Activated CD8-positive, alpha-beta memory T cell treated with anti-CD3 and anti-CD28 coated beads, Interleukin-2, amount 50 U/mL, for 24 hours (primary cell): ENCODE measurements around the gene TSPAN11.

ENCODE experiments used
- DNase-seq: peaks from one replicate; pipeline ENCODE4 v3.0.0-alpha.2; 2020; ENCODE audit errors: extremely low read depth

TSPAN11 gene

GRCh38 chr12:30979371-30980259, 53.1 kb downstream of the TSPAN11 start:
- DNase-seq = no peak

GRCh38 chr12:30980955-30981662, 54.6 kb downstream of the TSPAN11 start:
- DNase-seq = no peak

DNA sequence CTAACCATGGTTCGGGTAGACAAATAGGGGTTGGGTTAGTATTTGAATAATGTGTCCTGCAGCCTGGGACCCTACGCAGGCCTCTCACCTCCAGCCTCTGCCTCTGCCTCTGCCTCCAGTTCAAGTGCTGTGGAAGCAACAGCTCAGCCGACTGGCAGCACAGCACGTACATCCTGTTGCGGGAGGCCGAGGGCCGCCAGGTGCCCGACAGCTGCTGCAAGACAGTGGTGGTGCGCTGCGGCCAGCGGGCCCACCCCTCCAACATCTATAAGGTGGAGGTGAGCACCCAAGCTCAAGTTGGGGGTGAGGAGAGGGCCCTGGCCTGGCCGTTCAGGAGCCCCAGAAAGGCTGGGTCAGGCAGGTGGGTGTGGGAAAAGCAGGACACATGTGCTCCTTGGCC, 55.9 kb downstream of the TSPAN11 start:
- no peak for DNase-seq

DNA sequence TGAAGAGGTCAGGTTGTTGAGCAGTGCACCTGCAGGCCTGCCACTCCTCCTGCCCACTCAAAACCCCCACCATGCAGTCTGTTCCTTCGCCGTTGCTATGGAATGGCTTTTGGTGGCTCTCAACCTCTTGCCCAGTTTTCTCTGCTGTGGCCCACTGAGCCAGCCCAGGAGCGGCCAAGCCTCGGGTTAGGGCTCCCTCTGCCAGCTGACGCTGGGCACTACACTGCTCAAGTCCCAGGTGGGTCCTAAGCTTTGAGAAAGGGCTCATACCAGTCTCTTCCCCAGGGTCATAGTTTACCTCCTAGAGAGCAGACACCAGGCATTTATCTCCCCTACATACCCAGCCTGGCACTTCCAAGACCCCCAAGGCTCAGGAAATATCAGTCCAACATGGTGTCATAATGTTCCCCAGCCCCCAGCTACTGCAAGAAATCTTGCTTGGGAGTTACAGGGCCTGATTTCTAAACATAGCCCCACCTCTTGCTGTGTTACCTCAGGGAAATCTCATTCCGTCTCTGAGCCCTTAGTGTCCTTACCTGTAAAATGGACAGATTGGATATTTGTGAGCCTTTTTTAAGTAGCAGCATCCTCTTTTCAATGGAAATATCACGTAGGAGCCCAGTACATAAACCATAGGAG, 59.4 kb downstream of the TSPAN11 start:
- no peak for DNase-seq

DNA sequence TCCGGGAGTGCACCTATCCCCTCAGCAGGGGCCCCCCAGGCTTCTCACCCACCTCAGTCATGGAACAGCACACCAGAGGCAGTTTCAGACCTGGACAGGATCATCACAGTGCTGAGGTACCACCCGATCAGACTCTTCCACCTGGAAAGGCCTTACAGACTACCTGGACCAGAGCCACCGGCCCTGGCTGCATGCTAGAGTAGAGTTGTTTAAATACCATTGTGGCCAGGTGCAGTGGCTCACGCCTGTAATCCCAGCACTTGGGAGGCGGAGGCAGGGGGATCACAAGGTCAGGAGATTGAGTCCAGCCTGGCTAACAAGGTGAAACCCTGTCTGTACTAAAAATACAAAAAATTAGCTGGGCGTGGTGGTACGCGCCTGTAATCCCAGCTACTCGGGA, 61.5 kb downstream of the TSPAN11 start:
- DNase-seq = no peak

DNA sequence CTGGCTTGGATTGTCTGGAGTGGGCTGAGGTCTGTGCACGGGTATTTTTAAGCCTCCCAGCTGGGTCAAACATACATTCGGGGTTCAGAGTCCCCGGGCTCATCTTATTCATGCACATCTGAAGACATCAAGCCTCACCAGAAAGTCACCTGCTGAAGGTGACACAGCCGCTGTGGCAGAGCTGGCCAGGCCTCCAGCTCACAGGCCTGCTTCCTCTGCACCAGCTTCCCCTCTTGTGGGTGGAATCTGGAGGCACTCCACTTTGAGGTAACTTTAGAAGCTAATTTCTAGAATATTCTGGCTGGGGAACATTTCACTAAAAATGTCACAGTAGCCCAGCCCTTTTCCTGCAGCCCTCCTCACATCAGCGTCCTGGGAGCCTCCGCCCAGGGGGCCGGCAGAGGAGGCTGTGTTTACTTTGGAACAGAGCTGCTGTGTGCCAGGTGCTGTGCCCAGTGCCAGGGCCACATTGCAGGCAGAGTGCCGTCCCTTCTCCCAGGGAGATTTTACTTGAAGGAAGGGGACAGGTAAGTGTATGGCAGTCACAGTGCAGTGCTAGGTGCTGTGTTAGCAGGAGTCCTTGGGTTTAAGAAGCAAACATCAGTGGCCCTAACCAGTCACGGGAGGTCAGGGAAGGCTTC, 62.2 kb downstream of the TSPAN11 start:
- no peak for DNase-seq

- DNase-seq = no peak
Observed at GRCh38 chr12:30989754-30990153, 63.2 kb downstream of the TSPAN11 start.

GRCh38 chr12:30990316-30990715, 63.8 kb downstream of the TSPAN11 start:
- DNase-seq = no peak

DNA sequence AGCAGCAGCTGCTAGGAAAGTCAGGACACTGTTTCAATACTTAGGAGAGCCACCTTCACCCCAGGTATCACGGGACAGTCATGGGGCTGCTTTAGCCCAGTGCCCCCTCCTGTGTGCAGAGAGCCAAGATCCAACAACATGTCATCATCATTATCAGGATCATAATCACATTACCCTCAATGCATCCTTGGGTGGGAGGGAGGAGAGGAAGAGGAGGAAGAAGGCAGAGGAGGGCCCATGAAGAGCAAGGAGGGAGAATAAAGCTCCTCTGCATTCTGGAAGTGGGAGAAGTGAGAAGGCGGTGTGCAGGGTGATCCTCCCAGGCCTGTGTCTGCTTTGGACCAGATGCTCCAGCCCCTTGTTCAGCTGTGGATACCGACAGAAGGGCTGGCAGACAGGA, 64.2 kb downstream of the TSPAN11 start:
- DNase-seq = no peak

DNA sequence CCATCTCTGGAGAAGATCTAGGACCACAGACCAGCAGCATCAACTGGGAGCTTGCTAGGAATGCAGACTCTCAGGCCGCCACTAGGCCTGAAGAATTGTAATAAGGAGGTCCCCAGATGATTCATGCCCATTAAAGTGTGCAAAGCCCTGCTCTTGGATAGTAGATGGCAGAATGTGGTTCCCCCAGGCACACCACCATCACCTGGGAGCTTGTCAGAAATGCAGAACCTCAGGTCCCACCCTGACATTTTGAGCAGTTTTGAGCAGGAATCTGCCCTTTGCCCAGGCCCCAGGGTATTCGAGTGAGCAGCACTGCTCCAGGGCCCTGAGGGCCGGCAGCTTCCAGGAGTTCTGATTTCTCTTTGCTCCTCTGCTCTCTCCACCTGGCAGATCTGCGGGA, 64.9 kb downstream of the TSPAN11 start:
- DNase-seq = no peak

- DNase-seq = no peak
Observed at GRCh38 chr12:30992381-30992780, 65.8 kb downstream of the TSPAN11 start.

GRCh38 chr12:30993766-30994165, 67.2 kb downstream of the TSPAN11 start:
- no peak for DNase-seq

DNA sequence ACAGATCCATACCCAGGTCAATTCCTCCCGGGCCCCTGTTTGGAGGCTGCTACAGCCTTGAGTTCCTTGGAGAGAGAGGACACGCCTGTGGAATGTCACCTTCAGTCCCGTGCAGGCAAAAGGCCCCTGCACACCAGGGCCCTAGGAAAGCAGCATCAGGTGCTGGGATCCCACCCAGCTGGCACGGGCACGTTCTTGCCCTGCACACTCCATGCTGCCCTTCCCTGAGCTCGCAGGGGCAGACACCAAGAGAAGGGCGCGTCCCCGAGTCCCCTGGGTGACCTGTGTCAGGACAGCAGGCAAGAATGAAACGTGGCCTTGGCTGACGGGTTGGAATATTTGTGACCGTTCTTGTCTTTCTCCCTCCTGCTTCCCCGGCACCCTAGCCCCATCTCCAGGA, 67.7 kb downstream of the TSPAN11 start:
- no peak for DNase-seq

DNA sequence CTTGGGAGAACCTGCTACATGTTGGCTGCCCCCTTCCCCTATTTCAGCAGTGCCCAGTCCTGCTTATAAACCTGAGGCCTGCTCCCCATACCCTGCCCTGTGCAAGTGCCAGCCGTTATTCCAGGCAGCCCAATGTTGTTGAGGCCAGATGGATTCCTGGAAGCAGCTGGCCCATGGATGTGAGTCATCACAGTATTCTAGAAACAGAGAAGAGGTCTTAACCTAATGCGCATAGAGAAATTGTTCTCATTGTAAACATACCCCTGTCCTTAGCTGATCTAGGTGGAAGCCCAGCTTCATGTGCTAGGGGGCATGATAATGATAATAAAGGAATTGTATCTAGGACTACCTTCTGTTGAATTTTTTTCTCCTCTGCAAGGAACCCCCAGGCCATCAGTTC, 69.7 kb downstream of the TSPAN11 start:
- DNase-seq = no peak

DNA sequence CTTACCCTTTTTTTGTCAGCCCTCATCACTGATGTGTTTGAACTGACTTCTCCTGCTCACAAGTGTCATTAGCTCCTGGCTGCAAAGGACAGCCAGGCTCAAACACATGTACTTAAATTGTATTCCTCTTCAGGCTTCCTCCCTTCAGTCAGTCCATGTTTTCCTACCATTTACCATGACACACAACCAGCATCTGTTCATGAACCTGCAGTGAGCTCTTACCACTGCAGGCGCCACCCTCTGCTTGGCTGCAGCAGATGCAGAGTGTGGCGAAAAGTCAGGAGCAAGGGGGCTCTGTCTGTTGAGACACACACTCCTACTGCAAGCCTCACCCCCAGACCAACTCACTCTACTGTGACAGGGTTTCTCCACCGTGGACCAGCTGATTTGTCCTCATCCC, 70.2 kb downstream of the TSPAN11 start:
- DNase-seq = no peak

- DNase-seq = no peak
Observed at GRCh38 chr12:30997685-30998440, 71.3 kb downstream of the TSPAN11 start.

DNA sequence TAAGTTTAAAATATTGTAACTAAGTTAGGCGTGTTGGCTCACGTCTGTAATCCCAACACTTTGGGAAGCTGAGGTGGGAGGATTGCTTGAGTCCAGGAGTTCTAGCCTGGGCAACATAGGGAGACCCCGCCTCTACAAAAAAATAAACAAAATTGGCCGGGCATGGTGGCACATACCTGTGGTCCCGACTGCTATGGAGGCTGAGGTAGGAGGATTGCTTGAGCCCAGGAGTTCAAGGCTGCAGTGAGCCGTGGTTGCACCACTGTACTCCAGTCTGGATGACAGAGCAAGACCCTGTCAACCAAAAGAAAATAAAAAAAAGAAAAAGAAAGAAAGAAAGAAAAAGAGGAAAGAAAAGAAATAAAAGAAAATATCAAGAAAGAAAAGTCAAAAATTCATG, 72.5 kb downstream of the TSPAN11 start:
- no peak for DNase-seq

DNA sequence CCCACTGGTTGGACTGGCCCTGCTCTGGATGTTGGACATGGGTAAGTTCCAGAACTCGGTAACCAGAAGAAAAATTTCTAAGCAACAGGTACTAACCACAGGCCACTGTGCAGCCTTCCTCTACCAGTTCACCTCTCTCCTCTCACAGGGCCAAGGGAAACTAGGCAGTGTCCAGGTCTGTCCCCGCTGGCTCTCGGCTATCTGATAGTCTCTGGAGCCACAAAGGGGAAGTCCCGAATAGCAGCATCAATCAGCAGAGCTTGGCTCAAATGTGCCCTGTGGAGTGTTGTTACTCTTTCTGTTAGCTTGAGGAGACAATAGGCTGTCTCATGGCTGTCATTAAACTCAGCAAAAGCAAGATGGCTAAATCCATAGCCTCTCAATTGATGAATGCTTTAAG, 73.2 kb downstream of the TSPAN11 start:
- no peak for DNase-seq

DNA sequence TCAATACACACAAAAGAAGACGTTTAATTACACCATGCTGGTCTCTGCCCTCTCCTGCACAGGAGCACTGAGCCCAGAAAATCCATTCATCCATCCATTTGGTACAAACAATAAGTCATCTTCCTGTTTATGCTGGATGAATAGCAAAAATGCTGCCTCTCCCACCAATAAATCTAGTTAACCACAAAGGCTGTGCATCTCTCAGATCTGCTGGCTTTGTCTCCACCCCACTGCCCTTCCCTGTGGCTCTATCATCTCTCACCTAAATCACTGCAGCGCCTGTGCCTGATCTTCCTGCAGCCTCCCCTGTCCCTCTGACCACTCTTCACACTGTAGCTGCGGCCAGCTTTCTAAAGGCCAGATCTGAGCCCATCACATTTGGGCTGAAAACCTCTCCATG, 74.2 kb downstream of the TSPAN11 start:
- DNase-seq = no peak

DNA sequence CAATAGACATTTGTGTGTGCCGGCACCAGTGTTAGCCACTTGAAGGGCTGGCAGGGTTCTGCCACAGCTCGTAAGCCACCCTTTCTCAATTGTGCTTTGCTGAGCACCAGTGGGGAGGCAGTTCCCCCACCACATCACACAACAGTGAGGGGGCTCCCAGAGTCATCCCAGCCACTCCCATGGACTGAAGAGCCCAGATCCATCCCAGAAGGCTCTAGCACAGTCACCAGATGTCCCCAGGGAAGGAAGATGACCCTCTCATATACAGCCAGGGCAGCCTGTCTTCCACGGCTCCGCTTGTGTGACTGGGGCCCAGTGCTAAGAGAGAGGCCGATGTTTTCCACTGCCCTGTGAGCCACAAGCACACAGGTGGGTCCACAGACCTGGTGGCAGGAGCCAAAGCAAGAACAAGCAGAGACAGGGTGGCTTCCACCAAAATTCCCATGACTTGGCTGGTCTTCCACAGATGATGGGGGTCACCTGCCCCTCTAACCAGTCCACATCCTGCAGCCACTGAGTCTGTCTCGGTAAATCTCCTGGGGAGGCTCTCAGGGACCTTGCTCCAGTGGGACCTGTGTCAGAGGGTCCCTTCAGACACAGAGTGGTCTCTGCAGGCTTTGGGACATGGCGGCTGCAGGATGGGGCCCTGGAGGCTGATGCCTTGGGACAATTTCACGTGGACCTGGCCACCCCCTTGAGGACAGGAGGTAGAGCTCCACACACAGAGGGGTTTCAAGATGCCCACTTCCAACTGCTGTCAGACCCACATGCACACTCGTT, 75.2 kb downstream of the TSPAN11 start:
- DNase-seq = no peak

DNA sequence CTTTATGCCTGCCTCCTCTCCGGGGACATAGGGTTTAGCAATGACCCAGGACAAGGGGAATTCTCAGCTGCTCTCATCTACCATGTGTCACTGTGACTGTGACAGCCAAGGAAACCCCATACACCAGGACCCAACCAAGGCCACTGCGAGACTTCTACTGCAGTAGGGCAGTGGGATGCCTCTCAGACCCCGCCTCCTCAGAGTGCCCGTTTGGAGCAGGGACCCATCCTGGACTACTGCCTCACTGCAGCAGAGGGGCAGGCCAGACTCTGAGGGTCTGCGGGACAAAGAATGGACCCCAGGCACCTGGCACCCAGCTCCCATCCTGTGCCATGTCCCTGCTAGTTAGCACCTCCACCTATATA, 75.8 kb downstream of the TSPAN11 start:
- no peak for DNase-seq
